Mesendoderm (in vitro differentiated cells): ENCODE results near the gene COL8A2.

ENCODE experiments used
- DNase-seq: peaks from one replicate; pipeline ENCODE4 v3.0.0; 2013
- H2AK5ac ChIP-seq: 2 replicates; pipeline ENCODE4 v1.6.1; 2013; ENCODE audit warnings: low read length, inconsistent platforms
- H2BK120ac ChIP-seq: 2 replicates; pipeline ENCODE4 v1.6.1; 2013; ENCODE audit warnings: low read depth, mild to moderate bottlenecking, low read length, moderate library complexity, mixed read lengths
- H2BK15ac ChIP-seq: replicated peaks from 2 replicates; pipeline ENCODE4 v1.6.1; 2013; ENCODE audit warnings: low read depth, mild to moderate bottlenecking, moderate library complexity
- H2BK5ac ChIP-seq: 2 replicates; pipeline ENCODE4 v1.6.1; 2013; ENCODE audit warnings: low read length, inconsistent platforms
- H3K18ac ChIP-seq: 2 replicates; pipeline ENCODE4 v1.6.1; 2013; ENCODE audit warnings: mild to moderate bottlenecking, low read length, mixed read lengths
- H3K23ac ChIP-seq: one replicate; pipeline ENCODE4 v1.6.1; 2013; ENCODE audit warnings: low read length
- H3K27ac ChIP-seq: 2 replicates; pipeline ENCODE4 v1.5.1; 2013; ENCODE audit warnings: low read depth, mild to moderate bottlenecking, inconsistent platforms, low read length, moderate library complexity
- H3K27me3 ChIP-seq: 2 replicates; pipeline ENCODE4 v1.6.1; 2013; ENCODE audit warnings: low read length, control low read depth, mild to moderate bottlenecking, inconsistent platforms; ENCODE audit not compliant: insufficient read depth, poor library complexity
- H3K36me3 ChIP-seq: 2 replicates; pipeline ENCODE4 v1.6.1; 2013; ENCODE audit warnings: low read length, inconsistent platforms; ENCODE audit not compliant: control insufficient read depth, insufficient read depth
- H3K4ac ChIP-seq: one replicate; pipeline ENCODE4 v1.6.1; 2013; ENCODE audit warnings: low read depth, mild to moderate bottlenecking, low read length, moderate library complexity
- H3K4me1 ChIP-seq: 2 replicates; pipeline ENCODE4 v1.6.1; 2013; ENCODE audit warnings: low read depth, low read length, inconsistent platforms; ENCODE audit not compliant: control insufficient read depth
- H3K4me2 ChIP-seq: 2 replicates; pipeline ENCODE4 v1.6.1; 2013; ENCODE audit warnings: low read length
- H3K4me3 ChIP-seq: 2 replicates; pipeline ENCODE4 v1.5.1; 2013; ENCODE audit warnings: mild to moderate bottlenecking, low read length
- H3K56ac ChIP-seq: one replicate; pipeline ENCODE4 v1.6.1; 2013; ENCODE audit warnings: low read length
- H3K79me1 ChIP-seq: 2 replicates; pipeline ENCODE4 v1.6.1; 2013; ENCODE audit warnings: low read length, inconsistent platforms
- H3K79me2 ChIP-seq: 2 replicates; pipeline ENCODE4 v1.6.1; 2013; ENCODE audit warnings: mild to moderate bottlenecking, low read length; ENCODE audit not compliant: control insufficient read depth, insufficient read depth
- H3K9ac ChIP-seq: 2 replicates; pipeline ENCODE4 v1.6.1; 2013; ENCODE audit warnings: low read length, inconsistent platforms
- H4K5ac ChIP-seq: one replicate; pipeline ENCODE4 v1.6.1; 2013; ENCODE audit warnings: low read length
- H4K8ac ChIP-seq: one replicate; pipeline ENCODE4 v1.6.1; 2013; ENCODE audit warnings: low read depth, mild to moderate bottlenecking, control low read depth, low read length, moderate library complexity
- WGBS: extraction: QIAGEN DNeasy Blood & Tissue Kit; methylation state at CpG from one replicate; pipeline ENCODE4 v1.1.7; 2013; ENCODE audit warnings: low lambda C conversion rate, missing lambda C conversion rate; ENCODE audit not compliant: insufficient coverage; ENCODE audit errors: extremely low coverage; 5-methylcytosine and 5-hydroxymethylcytosine counted together

Gene COL8A2

DNA sequence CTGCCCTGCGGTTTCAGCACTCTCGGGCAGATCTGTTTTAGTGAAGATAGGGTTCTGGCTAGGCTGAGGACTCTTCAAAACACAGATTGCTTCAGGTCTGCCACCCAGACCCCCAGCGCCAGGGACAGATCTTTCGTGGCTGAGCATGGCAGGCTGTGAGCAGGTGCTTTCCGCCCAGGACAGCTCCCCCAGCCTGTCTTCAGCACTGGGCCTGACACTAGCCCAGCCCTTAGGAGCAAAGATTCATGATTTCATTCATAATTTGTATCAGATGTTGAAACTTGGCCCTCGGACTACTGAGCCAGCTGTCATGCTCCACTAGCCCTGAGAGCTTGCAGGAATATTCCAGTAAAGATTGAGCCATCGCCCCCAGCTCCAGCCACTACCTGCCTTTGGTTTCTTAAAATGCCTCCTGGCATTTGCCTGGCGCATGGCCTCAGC lies 30.4 kb downstream of the COL8A2 start:
- no CpG with 5 or more reads among the region's 8 CpGs for WGBS
- Histone ChIP-seq H3K79me1 (peaks cover 5% of the 10 kb centered on the region), H3K4me2 (no peak overlapping the region), H2AK5ac (no peak overlapping the region), H2BK15ac (no peak overlapping the region), H3K23ac (no peak overlapping the region), H3K9ac (no peak overlapping the region), H4K5ac (no peak overlapping the region), H3K27ac (no peak overlapping the region), H3K4me1 (no peaks in the 10 kb centered on the region), H3K36me3 (peaks cover 14% of the 10 kb centered on the region), H4K8ac (no peak overlapping the region), H3K27me3 (no peaks in the 10 kb centered on the region), H3K56ac (no peak overlapping the region), H2BK120ac (no peak overlapping the region), H2BK5ac (no peak overlapping the region), H3K4ac (no peak overlapping the region), H3K79me2 (peaks cover 2% of the 10 kb centered on the region), H3K4me3 (no peak overlapping the region), H3K18ac (no peak overlapping the region)
- no peak for DNase-seq

DNA sequence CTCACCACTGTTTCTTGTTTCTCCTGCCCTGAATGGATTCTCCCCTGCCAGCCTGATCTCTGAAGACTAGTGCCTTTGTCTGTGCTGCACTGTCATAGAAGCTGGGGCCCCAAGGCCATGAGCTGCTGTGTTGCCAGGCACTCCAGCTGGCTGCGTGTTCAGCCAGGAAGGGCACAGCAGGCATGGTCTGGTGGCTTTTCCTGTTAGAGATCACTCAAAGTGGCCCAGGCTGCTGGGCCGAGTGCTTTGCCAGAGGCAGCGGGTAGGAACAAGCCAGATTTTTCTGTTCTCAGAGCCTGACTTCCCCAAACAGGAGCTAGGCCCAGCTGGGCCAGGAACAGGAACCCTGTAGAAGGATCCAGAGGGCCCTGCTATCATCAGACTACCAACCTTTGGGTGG lies 31.1 kb downstream of the COL8A2 start:
- no peak overlapping the region for H3K9ac ChIP-seq
- no peak overlapping the region for H2AK5ac ChIP-seq
- peaks cover 11% of the 10 kb centered on the region for H3K79me1 ChIP-seq
- H2BK120ac ChIP-seq = no peak overlapping the region
- H3K4ac ChIP-seq = no peak overlapping the region
- H3K23ac ChIP-seq = no peak overlapping the region
- no peak overlapping the region for H3K4me2 ChIP-seq
- H3K79me2 ChIP-seq = peaks cover 7% of the 10 kb centered on the region
- H3K27ac ChIP-seq = no peak overlapping the region
- H3K18ac ChIP-seq = no peak overlapping the region
- DNase-seq = no peak
- peaks cover 14% of the 10 kb centered on the region for H3K36me3 ChIP-seq
- no peak overlapping the region for H4K8ac ChIP-seq
- H2BK15ac ChIP-seq = no peak overlapping the region
- no peaks in the 10 kb centered on the region for H3K4me1 ChIP-seq
- no peaks in the 10 kb centered on the region for H3K27me3 ChIP-seq
- H3K4me3 ChIP-seq = no peak overlapping the region
- no peak overlapping the region for H4K5ac ChIP-seq
- H2BK5ac ChIP-seq = no peak overlapping the region
- H3K56ac ChIP-seq = no peak overlapping the region
- WGBS = no CpG with 5 or more reads among the region's 3 CpGs

DNA sequence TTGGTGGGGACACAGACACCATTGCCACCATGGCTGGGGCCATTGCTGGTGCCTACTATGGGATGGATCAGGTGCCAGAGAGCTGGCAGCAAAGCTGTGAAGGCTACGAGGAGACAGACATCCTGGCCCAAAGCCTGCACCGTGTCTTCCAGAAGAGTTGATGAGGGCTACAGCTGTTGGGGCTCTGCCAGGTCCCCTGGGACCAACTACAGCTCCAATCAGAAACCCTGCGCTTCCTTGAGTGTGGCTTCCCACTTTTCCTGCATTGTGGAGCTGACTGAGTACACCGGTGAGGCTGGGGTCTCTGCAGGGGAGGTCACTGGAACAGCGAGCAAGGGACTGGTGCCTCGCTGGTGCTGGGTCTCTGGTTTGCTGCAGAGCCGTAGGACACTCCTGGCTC lies 31.8 kb downstream of the COL8A2 start:
- H3K4me3 ChIP-seq = no peak overlapping the region
- no peaks in the 10 kb centered on the region for H3K27me3 ChIP-seq
- peaks cover 11% of the 10 kb centered on the region for H3K79me1 ChIP-seq
- H3K79me2 ChIP-seq = peaks cover 7% of the 10 kb centered on the region
- no peak overlapping the region for H3K23ac ChIP-seq
- H3K36me3 ChIP-seq = peaks cover 14% of the 10 kb centered on the region
- no peak overlapping the region for H4K8ac ChIP-seq
- H3K9ac ChIP-seq = no peak overlapping the region
- WGBS = no CpG with 5 or more reads among the region's 7 CpGs
- H3K56ac ChIP-seq = no peak overlapping the region
- no peak overlapping the region for H2AK5ac ChIP-seq
- DNase-seq = no peak
- no peak overlapping the region for H4K5ac ChIP-seq
- H2BK15ac ChIP-seq = no peak overlapping the region
- no peak overlapping the region for H2BK5ac ChIP-seq
- peaks cover 1% of the 10 kb centered on the region for H3K4me1 ChIP-seq
- H2BK120ac ChIP-seq = no peak overlapping the region
- H3K4ac ChIP-seq = no peak overlapping the region
- no peak overlapping the region for H3K4me2 ChIP-seq
- no peak overlapping the region for H3K27ac ChIP-seq
- no peak overlapping the region for H3K18ac ChIP-seq

DNA sequence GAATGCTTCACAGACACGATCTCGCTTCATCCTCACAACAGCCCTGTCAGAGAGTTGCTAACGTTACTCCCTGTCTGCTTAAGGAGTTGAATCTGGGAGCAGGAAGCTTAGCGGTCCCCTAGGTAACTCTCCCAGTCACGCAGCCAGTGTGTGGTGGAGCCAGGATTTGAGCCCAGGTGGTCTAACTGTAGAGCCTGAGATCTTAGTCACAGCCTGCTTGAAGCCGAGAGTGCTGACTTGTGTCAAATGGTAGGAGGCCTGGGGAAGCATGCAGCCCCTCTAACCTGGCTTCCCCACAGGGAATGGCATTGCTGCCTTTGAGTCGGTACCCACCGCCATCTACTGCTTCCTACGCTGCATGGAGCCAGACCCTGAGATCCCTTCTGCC lies 32.2 kb downstream of the COL8A2 start:
- Histone ChIP-seq H3K27ac (no peak overlapping the region), H2BK5ac (no peak overlapping the region), H4K5ac (no peak overlapping the region), H3K4me3 (no peak overlapping the region), H3K27me3 (no peaks in the 10 kb centered on the region), H3K79me1 (peaks cover 11% of the 10 kb centered on the region), H3K79me2 (peaks cover 7% of the 10 kb centered on the region), H2BK15ac (no peak overlapping the region), H3K9ac (no peak overlapping the region), H3K36me3 (peaks cover 14% of the 10 kb centered on the region), H3K4me2 (no peak overlapping the region), H3K4ac (no peak overlapping the region), H3K18ac (no peak overlapping the region), H3K4me1 (peaks cover 2% of the 10 kb centered on the region), H3K23ac (no peak overlapping the region), H4K8ac (no peak overlapping the region), H3K56ac (no peak overlapping the region), H2AK5ac (no peak overlapping the region), H2BK120ac (no peak overlapping the region)
- no CpG with 5 or more reads among the region's 9 CpGs for WGBS
- DNase-seq = no peak

DNA sequence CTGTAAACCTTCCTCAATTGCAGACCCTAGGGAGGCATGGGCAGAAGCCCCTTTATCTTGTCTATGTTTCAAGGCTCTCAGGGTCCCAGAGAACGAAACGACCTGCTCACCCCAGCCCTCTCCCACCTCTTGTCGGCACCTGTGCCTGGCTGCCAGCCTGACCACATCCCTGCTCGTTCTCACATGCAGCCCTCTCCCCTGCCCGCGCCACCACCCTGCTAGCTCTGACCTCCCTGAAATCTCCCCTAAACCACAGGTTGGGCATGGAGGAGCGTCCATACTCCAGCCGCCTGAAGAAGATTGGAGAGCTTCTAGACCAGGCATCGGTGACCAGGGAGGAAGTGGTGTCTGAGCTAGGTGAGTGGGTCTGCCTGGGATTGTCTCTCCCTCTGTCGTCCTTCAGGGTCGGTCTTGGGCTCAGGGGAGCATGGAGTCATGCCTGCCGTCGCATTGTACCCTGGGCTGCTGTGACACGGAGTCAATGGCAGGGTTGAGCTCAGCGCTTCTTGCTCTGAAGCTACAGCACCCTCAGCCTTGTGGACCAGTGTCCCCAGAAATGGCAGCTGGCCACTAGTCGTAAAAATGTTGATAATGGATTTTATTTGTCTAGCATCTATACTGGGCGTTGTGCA lies 32.7 kb downstream of the COL8A2 start:
- Histone ChIP-seq H3K23ac (no peak overlapping the region), H4K8ac (no peak overlapping the region), H2BK15ac (no peak overlapping the region), H3K79me1 (peaks cover 11% of the 10 kb centered on the region), H3K18ac (no peak overlapping the region), H3K56ac (no peak overlapping the region), H4K5ac (no peak overlapping the region), H2BK5ac (no peak overlapping the region), H3K4ac (no peak overlapping the region), H3K27me3 (no peaks in the 10 kb centered on the region), H3K36me3 (peaks cover 14% of the 10 kb centered on the region), H3K27ac (no peak overlapping the region), H3K9ac (no peak overlapping the region), H2BK120ac (no peak overlapping the region), H3K4me2 (no peak overlapping the region), H2AK5ac (no peak overlapping the region), H3K4me1 (peaks cover 2% of the 10 kb centered on the region), H3K4me3 (no peak overlapping the region), H3K79me2 (peaks cover 7% of the 10 kb centered on the region)
- WGBS = no CpG with 5 or more reads among the region's 17 CpGs
- DNase-seq = no peak

DNA sequence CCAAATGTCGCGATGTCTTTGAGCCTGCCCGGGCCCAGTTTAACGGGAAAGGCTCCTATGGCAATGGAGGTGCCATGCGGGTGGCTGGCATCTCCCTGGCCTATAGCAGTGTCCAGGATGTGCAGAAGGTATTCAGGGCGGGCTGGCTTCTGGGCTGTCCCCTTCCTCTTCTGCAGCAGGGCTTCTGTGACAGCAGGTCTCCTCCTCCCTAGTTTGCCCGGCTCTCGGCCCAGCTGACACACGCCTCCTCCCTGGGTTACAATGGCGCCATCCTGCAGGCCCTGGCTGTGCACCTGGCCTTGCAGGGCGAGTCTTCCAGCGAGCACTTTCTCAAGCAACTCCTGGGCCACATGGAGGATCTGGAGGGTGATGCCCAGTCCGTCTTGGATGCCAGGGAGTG lies 33.3 kb downstream of the COL8A2 start:
- Histone ChIP-seq H4K5ac (no peak overlapping the region), H3K4me1 (peaks cover 2% of the 10 kb centered on the region), H3K56ac (no peak overlapping the region), H2BK15ac (no peak overlapping the region), H2AK5ac (no peak overlapping the region), H3K36me3 (peaks cover 14% of the 10 kb centered on the region), H3K23ac (no peak overlapping the region), H2BK5ac (no peak overlapping the region), H4K8ac (no peak overlapping the region), H3K79me1 (peaks cover 11% of the 10 kb centered on the region), H3K18ac (no peak overlapping the region), H3K4me3 (no peak overlapping the region), H3K27ac (no peak overlapping the region), H3K4ac (no peak overlapping the region), H3K9ac (no peak overlapping the region), H2BK120ac (no peak overlapping the region), H3K79me2 (peaks cover 7% of the 10 kb centered on the region), H3K27me3 (no peaks in the 10 kb centered on the region), H3K4me2 (no peak overlapping the region)
- no CpG with 5 or more reads among the region's 13 CpGs for WGBS
- DNase-seq = no peak
